Measurements from ENCODE around the gene ETFB.

ETFB gene

DNA sequence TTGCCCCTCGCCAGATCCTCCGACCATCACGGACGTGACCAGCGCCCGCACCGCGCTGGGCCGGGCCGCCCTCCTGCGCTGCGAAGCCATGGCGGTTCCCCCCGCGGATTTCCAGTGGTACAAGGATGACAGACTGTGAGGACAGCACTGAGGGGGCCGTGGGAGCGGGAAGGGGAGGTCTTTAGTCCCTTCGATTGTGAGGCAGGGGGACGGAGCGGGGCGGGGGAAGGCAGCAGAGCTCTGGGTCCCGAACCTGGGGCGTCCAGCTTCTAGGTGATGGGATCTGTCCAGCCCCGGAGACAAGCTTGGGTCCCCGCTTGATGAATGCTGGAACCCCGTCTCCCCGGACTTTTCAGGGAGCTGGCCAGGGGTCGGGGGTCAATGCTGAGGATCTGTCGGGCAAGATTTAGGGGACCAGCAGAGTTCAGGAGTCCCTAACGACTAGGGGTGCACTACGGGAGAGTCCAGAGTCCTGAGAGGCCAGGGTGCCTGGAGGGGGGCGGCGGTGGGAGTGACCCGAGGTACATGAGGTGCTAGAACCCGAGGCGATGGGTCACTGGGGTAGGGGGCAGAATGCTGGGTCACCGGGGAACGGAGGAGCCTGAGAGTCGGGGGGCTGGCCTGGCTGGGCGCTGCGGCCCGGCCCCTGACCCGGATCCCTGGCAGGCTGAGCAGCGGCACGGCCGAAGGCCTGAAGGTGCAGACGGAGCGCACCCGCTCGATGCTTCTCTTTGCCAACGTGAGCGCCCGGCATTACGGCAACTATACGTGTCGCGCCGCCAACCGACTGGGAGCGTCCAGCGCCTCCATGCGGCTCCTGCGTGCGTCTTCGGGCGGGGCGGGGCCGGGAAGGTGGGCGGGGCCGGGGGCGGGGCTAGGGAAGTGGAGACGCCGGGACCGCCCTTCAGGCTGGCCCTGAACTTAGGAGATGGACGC, 38.9 kb downstream of the ETFB start:
- peak; percentile 38 for DNase-seq (ENCODE audit: low read depth)

DNA sequence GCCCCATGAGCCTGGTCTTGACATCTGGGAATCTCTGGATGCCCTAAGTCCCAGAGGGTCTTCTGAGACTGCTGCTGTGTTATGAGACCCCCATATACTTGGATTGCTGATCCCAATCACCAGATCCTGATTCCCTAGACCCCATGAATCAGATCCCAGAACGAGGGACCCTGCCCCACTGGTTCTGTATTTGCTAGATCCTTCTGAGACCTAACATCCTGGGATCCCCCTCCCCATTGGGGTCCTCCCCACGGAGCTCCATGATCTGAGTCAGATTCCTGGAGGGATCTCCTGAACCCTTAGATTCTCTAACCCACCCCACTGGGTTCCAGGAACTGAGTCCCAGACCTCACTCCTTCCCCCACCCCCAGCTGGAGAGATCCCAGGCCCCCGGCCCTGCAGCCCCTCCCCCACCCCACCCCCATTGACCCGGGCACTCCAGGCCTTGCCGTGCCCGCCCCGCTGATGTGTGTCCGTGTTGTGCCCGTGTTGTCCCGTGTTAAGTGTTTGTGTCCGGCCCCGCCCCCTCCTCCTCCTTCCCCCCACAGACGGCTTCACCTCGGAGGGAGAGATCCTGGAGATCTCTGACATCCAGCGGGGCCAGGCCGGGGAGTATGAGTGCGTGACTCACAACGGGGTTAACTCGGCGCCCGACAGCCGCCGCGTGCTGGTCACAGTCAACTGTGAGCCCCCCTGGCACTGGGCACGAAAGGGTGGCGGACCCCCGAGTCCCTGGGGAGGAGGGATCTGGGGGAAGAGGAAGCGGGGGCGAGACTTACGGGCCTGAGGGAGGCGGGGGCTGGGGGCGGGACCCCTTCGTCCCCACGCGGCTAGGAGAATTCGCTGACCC, 39.7 kb downstream of the ETFB start:
- DNase-seq (ENCODE audit: low read depth) = no peak

- no peak for DNase-seq (ENCODE audit: low read depth)
These were observed 40.8 kb downstream of the ETFB start for GRCh38 chr19:51325161-51325976.

GRCh38 chr19:51324167-51324481, 42.1 kb downstream of the ETFB start:
- no peak for DNase-seq (ENCODE audit: low read depth)

DNA sequence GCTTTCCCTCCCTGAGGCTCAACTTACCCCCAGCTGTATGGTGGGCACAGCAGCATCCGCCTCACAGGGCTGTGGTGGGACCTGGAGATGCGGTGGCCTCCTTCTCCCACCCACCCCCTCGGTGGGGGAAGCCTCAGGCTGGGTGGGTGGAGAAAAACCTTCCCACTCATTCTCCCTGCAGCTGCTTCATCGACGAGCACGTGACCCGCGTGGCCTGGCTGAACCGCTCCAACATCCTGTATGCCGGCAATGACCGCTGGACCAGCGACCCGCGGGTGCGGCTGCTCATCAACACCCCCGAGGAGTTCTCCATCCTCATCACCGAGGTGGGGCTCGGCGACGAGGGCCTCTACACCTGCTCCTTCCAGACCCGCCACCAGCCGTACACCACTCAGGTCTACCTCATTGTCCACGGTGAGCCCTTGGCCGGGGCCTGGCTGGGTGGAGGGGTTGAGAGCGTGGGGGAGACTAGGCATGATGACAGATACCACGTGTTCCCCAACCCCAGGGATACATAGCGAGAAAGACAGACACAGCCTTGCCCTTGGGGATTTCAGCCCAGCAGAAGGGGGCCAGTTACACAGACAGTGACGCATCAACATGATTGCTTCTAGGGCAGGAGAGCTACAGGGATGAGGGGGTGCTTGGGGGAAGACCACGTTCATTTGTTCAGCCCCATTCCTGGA, 42.6 kb downstream of the ETFB start:
- no peak for DNase-seq (ENCODE audit: low read depth)

- DNase-seq (ENCODE audit: low read depth) = no peak
These were observed 44.4 kb downstream of the ETFB start for GRCh38 chr19:51321799-51322198.

- no peak for DNase-seq (ENCODE audit: low read depth)
These were observed 45.9 kb downstream of the ETFB start for GRCh38 chr19:51320280-51320657.

- no peak for DNase-seq (ENCODE audit: low read depth)
These were observed 46.4 kb downstream of the ETFB start for GRCh38 chr19:51319649-51320279.

DNA sequence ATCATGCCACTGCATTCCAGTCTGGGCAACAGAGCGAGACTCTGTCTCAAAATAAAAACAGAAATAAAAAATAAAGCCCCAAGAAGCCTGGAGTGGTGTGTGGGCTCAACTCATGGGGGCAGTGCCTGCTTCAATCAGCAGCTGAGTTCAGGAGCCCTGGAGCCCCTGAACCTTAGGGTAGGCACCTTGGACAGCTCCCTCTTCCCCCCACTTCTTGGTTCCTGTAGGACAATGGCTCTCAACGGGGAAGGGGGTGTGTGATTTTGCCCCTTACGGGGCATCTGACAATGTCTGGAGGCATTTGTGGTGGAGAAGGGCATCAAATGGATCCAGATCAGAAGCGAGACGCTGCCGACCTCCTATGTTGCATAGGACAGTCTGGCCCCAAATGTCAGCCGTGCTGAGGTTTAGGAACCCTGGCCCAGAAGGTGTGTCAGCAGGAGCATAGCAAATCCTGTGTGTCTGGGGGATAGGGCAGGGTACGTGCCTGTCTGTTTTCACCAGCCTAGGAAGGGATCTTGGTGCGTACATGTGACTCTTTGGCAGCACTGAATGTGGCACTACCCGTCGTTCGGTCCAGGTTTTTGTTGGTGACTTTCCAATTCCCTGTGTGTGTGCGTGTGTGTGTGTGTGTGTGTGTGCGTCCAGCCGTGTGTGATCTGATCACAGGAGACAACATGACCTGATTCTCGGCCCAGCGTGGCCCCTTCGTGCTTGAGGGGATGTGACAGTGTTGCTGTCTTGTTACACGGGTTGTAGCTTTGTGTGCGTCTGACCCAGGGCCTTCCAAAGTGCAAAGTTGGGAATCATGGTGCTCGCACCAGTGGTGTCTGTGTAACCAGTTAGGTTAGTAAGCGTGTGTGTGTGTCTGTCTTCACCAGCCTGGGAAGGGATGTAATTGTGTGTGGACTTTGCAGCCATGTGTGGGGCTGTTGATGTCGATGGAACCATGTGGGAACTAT, 47.2 kb downstream of the ETFB start:
- DNase-seq (ENCODE audit: low read depth) = no peak

DNA sequence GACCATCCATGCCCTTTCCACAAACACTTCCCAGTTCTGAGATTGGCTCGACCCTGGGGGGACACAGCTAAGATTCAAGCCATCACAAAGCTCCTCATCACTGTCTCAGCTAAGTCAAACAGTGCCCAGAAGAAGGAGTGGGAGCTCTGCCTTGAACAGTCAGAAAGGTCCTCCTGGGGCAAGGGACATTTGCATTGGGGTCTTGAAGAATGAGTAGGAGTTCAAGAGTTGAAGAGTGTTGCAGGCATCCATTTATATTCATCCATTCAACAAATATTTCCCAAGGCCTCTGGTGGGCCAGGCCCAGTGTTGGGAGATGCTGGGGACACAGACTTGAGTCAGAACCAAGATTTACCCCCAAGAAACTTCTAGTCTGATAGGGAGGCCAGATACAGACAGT, 48.2 kb downstream of the ETFB start:
- DNase-seq (ENCODE audit: low read depth) = no peak

DNA sequence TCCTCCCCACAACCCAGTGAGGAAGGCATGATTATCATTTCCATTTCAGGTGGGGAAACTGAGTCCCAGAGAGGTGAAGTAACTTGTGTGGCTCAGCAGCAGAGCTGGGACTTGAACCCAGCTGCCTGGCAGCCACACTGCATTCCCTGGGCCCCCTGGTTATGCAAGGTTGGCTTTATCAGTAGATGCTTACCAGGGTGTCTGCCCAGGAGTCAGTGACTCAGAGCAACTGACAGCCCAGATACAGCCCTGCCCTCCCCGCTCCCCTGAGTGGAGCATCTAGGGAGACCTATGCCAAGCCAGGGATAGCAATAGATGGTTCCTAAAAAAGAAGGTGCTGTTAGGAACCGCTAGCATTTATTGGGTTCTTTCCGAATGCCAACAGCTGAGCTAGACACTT, 48.8 kb downstream of the ETFB start:
- no peak for DNase-seq (ENCODE audit: low read depth)

DNA sequence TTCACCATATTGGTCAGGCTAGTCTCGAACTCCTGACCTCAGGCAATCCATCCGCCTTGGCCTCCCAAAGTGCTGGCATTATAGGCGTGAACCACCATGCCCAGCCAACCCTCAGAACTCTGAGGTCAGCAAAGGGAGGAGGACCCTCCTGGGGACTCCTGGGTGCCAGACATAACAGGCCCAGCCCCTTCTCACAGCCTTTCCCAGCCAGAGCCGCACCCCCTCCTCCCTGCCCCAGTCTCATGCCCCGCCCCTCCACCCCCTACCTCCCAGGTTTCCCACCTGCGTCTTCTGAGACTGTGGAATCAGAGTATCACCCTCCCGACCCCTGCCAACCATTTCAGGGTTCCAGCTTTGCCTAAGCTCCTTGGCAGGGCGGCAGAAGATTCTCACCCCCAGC, 49.5 kb downstream of the ETFB start:
- no peak for DNase-seq (ENCODE audit: low read depth)

- DNase-seq (ENCODE audit: low read depth) = no peak
These were observed 54.6 kb downstream of the ETFB start, which contains the start of gene IGLON5 for GRCh38 chr19:51311351-51312257. IGLON5 (plus strand) TSS chr19:51311644; CDS start chr19:51311848, 204 bp downstream.

DNA sequence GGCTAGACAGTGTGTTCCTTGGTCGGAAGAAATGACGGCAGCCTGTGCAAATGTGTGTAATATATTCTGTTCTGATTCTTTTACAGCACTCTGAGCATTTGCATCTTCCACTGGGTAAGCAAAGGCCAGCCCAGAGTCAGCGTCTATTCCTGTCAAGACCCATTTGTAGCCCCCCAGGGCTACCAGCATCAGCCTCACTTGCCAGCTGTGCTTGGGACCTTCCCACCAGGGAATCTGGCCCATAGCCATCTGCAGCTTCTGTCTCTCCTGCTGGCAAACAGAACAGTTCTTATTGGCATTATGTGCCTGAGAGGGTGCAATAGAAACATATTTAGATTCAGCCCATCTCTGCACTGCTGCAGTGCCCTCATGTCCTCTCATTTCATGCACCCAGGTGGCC, 60.7 kb downstream of the ETFB start:
- DNase-seq (ENCODE audit: low read depth) = no peak

GRCh38 chr19:51301266-51301665, 64.9 kb downstream of the ETFB start:
- DNase-seq (ENCODE audit: low read depth) = no peak

- no peak for DNase-seq (ENCODE audit: low read depth)
These were observed 68.8 kb downstream of the ETFB start for GRCh38 chr19:51297406-51297805.

GRCh38 chr19:51296336-51297093, 69.7 kb downstream of the ETFB start:
- DNase-seq (ENCODE audit: low read depth) = no peak
